Naive thymus-derived CD8-positive, alpha-beta T cell (primary cell): ENCODE results near the gene RPRD2. TPM values are rescaled to one million over a fixed set of nuclear protein-coding genes. Genes with fewer than 3 reads are reported as not detected.
A peak's percentile ranks its signal among the peaks of the same experiment; 100 is the strongest.

ENCODE experiments used
- ATAC-seq, 2 donors: fragments of 150-1000 bp; cut with Tn5 transposase in 1 of 2; sonication (Bioruptor Pico), chemical (Tn5 transposase) in 1 of 2; 1 replicate in 1 of 2; 2 replicates in 1 of 2; pipeline ENCODE4 v1.10.0; 2021; ENCODE audit warnings: mild to moderate bottlenecking in 2 of 2, moderate library complexity in 2 of 2
- POLR2A ChIA-PET: fragments of 350-600 bp; sonication (Branson Sonifier 250); formaldehyde crosslinking; loops from one replicate; lab custom pipeline; 2021; ENCODE audit warnings: antibody characterized with exemption; lab: Charles Lee
- DNase-seq, 10 donors: peaks; one replicate each; pipeline versions ENCODE4 v3.0.0 to v3.0.0-alpha.2; 2020 to 2022
- H3K27ac Mint-ChIP-seq, 10 donors: one replicate each; pipeline ENCODE4 v1.8.0; 2020 to 2022; ENCODE audit warnings: mild to moderate bottlenecking in 10 of 10, mixed read lengths in 10 of 10, moderate library complexity in 4 of 10, inconsistent platforms in 1 of 10
- H3K27me3 Mint-ChIP-seq, 5 donors: one replicate each; pipeline ENCODE4 v1.8.0; 2021 to 2022; ENCODE audit warnings: mixed read lengths in 5 of 5
- H3K36me3 Mint-ChIP-seq, 3 donors: one replicate each; pipeline ENCODE4 v1.8.0; 2020 to 2022; ENCODE audit warnings: mixed read lengths in 3 of 3, mild to moderate bottlenecking in 2 of 3, inconsistent platforms in 1 of 3
- H3K4me1 Mint-ChIP-seq, 4 donors: one replicate each; pipeline ENCODE4 v1.8.0; 2021 to 2022; ENCODE audit warnings: mixed read lengths in 4 of 4
- H3K4me3 Mint-ChIP-seq, 10 donors: one replicate each; pipeline ENCODE4 v1.8.0; 2020 to 2022; ENCODE audit warnings: mild to moderate bottlenecking in 10 of 10, mixed read lengths in 10 of 10, moderate library complexity in 6 of 10, inconsistent platforms in 1 of 10
- H3K9me3 Mint-ChIP-seq, 9 donors: one replicate each; pipeline ENCODE4 v1.8.0; 2020 to 2022; ENCODE audit warnings: mixed read lengths in 9 of 9, mild to moderate bottlenecking in 3 of 9, inconsistent platforms in 1 of 9, moderate library complexity in 1 of 9
- polyA plus RNA-seq, 3 donors: library from polyadenylated mRNA; unstranded; fragments of 300-500 nt; fragmentation: Illumina TruSeq; gene quantifications; one replicate each; pipeline ENCODE4 v1.2.3, GENCODE V29; 2021
- total RNA-seq, 8 experiments: library from RNA in 2 of 8; stranded (reverse) in 2 of 8; gene quantifications; one replicate each; pipeline ENCODE4 v1.2.3 and lab custom pipeline; 2021 to 2026

The RPRD2 gene
- total and polyA plus RNA-seq, 5 experiments from 2014 or later: 22.5 to 65.1 (median 40.5) TPM

DNA sequence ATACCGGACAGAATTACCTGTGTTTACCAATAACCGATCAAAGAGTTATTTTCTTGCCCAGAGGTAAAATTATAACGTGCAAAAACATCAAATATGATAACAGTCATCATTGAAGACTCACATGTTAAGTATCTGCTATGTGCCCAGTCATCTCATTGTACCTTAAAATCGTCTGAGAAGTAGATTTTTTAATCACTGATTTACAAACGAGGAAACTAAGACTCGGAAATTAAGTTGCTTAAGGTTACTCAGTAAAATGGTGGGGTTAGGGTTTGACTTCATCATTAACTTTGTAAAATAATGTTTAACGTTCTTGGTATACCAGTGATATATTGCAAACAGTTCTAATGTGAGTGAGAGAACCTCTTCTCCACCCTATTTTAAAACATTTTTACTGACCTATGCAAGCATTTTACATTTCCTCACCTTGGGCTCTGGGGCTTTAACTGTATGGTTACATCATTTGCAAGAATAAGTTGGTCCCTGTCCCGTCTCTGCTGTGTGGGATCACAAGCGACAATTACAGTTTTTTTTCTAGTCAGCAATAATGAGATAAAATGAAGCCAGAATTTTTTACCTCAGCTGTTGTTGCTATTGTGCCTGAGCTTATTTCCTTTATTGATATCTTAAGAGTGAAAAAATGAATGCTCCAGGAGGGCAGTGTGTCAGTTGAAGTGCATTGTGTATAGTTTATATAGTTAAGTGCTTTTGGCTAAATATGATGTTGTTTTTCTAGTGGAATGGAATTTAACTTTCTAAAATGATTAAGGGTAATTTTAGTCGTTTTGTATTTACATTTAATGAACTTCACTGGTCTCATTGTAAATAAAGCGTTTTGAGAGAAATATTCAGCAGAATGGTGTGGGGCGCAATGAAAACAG lies 2.7 kb downstream of the RPRD2 start:
- H3K36me3 Mint-ChIP-seq: peaks cover 0 to 9% (median 6%) of the 10 kb centered on the region in 3 donors
- POLR2A ChIA-PET: interaction anchor here (1.2 kb wide), 1 partner anchor 131 kb away, joined by 3 read pairs; the partner anchor contains the start of gene ANP32E
- peak overlapping the region; percentile 86 to 100 (median 98) for H3K4me3 Mint-ChIP-seq
- DNase-seq: no peak
- ATAC-seq: no peak
- H3K27ac Mint-ChIP-seq: peak overlapping the region; percentile 95 to 100 (median 98)
- peaks cover 22 to 56% (median 53%) of the 10 kb centered on the region in 4 donors for H3K4me1 Mint-ChIP-seq
- H3K9me3 Mint-ChIP-seq: no peaks in the 10 kb centered on the region
- no peaks in the 10 kb centered on the region for H3K27me3 Mint-ChIP-seq

DNA sequence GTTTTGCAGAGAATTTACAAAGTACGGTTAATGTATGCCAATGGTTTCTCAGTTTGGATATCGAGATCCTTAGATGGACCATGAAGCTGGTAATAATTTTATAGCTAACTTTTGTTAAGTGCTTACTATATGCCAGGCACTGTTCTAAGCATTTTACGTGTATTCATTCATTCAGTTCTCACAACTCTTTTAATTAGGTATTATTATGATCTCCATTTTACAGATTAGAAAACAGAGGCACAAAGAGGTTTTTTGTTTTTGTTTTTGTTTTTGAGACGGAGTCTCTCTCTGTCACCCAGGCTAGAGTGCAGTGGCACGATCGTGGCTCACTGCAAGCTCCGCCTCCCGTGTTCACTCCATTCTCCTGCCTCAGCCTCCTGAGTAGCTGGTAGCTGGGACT lies 7.2 kb downstream of the RPRD2 start:
- H3K27ac Mint-ChIP-seq: peak overlapping the region in 5 of 10 donors; percentile 0 to 70 (median 15)
- ATAC-seq: no peak
- DNase-seq: no peak
- peaks cover 0 to 13% (median 0%) of the 10 kb centered on the region in 3 donors for H3K36me3 Mint-ChIP-seq
- H3K27me3 Mint-ChIP-seq: no peaks in the 10 kb centered on the region
- peaks cover 35 to 84% (median 81%) of the 10 kb centered on the region in 4 donors for H3K4me1 Mint-ChIP-seq
- POLR2A ChIA-PET: interaction anchor here (0.9 to 1.6 kb wide), 2 partner anchors 10 to 14 kb away, joined by 4 to 5 read pairs; no protein-coding TSS in a partner anchor
- peak overlapping the region in 7 of 10 donors; percentile 26 to 65 (median 45) for H3K4me3 Mint-ChIP-seq
- H3K9me3 Mint-ChIP-seq: no peaks in the 10 kb centered on the region

DNA sequence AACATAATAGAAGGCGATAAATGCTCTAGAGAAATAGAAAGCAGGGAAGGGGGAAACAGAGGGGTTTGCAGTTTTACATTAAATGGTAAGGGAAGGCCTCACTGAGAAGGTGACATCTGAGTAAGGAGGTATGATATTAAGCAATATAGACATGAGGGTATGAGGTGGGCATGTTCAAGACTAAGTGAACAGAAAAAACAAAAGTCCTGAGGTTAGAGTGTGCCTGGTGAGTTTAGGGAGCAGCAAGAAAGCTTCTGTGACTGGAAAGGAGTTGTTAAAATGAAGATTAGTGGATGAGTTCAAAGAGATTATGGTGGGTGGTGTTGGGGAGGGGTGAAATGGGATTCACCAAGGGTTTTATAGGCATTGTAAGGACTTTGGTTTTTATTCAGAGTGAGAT lies 8.6 kb downstream of the RPRD2 start:
- H3K27me3 Mint-ChIP-seq: no peaks in the 10 kb centered on the region
- H3K27ac Mint-ChIP-seq: peak overlapping the region in 6 of 10 donors; percentile 1 to 69 (median 23)
- H3K9me3 Mint-ChIP-seq: no peaks in the 10 kb centered on the region
- DNase-seq: no peak
- peak overlapping the region in 9 of 10 donors; percentile 1 to 58 (median 41) for H3K4me3 Mint-ChIP-seq
- ATAC-seq: no peak
- POLR2A ChIA-PET: interaction anchor here (0.5 to 4.2 kb wide), 2 partner anchors 8 to 110 kb away, joined by 4 to 19 read pairs; partner anchors contain the start of gene RPRD2
- H3K36me3 Mint-ChIP-seq: peaks cover 0 to 15% (median 0%) of the 10 kb centered on the region in 3 donors
- H3K4me1 Mint-ChIP-seq: peaks cover 29 to 81% (median 77%) of the 10 kb centered on the region in 4 donors

DNA sequence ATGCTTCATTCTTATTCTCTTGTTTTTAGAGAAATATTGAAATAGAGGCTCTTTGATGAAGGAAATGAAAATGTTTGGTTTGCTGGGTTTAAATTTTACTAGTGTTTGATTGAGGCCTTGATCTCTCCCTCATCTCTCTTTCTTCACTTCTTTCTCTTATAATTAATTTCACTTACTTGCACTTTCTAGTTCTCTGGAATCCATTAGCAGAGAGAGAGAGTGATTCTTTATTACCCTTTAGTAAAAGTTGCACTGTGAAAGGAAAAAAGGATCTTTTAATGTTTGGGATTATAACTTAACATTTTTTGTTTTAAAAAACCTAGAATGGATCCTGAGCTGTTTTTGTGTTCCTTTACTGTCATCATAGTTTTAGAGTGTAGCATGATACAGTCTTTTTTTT lies 12.2 kb downstream of the RPRD2 start:
- no peaks in the 10 kb centered on the region for H3K9me3 Mint-ChIP-seq
- POLR2A ChIA-PET: interaction anchor here (0.6 to 4.2 kb wide), 2 partner anchors 12 to 161 kb away, joined by 3 to 19 read pairs; partner anchors contain the start of gene RPRD2
- ATAC-seq (no peak), DNase-seq (no peak)
- H3K4me1 Mint-ChIP-seq: peaks cover 26 to 78% (median 65%) of the 10 kb centered on the region in 4 donors
- no peak overlapping the region for H3K4me3 Mint-ChIP-seq
- H3K27ac Mint-ChIP-seq: peak overlapping the region in 5 of 10 donors; percentile 0 to 70 (median 14)
- peaks cover 0 to 15% (median 0%) of the 10 kb centered on the region in 3 donors for H3K36me3 Mint-ChIP-seq
- H3K27me3 Mint-ChIP-seq: no peaks in the 10 kb centered on the region

DNA sequence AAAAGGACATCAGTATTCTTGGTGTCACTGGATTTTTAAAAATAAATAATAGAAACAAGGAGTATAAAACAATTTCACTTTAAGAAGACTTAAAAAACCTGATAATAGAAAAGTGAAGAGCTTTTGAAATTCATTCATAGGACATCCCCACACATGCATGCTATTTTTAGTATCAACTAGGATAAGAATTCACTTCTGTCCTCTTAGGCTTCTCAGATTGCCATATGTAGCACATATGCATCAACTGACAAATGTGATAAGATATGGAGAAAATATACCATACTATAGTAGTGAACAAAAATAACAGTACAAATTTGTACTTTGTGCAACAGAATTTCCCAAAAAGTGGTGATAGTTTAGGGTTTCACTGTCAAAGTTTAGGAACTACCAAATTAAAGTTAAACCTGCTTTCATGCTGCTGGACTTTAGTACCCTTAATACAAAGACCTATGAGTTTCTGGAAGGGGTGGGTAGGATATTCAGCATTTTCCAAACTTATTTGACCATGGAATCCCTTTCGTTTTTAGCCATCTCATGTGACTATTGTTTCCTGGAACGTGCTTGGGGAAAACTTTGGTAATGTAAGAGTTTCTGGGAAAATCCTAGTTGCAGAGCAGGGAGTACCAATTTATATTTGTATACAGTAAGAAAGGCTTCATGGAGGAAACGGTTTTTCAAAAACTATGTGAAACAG lies 19.8 kb downstream of the RPRD2 start:
- peak overlapping the region in 3 of 10 donors; percentile 3 to 24 (median 12) for H3K27ac Mint-ChIP-seq
- POLR2A ChIA-PET: interaction anchor here (0.7 kb wide), 1 partner anchor 80 kb away, joined by 3 read pairs; no protein-coding TSS in a partner anchor
- DNase-seq (no peak), ATAC-seq (no peak)
- H3K27me3 Mint-ChIP-seq: no peaks in the 10 kb centered on the region
- no peaks in the 10 kb centered on the region for H3K9me3 Mint-ChIP-seq
- H3K4me3 Mint-ChIP-seq: peak overlapping the region in 1 of 10 donors; percentile 23
- H3K4me1 Mint-ChIP-seq: peaks cover 17 to 57% (median 53%) of the 10 kb centered on the region in 4 donors
- peaks cover 0 to 16% (median 3%) of the 10 kb centered on the region in 3 donors for H3K36me3 Mint-ChIP-seq

DNA sequence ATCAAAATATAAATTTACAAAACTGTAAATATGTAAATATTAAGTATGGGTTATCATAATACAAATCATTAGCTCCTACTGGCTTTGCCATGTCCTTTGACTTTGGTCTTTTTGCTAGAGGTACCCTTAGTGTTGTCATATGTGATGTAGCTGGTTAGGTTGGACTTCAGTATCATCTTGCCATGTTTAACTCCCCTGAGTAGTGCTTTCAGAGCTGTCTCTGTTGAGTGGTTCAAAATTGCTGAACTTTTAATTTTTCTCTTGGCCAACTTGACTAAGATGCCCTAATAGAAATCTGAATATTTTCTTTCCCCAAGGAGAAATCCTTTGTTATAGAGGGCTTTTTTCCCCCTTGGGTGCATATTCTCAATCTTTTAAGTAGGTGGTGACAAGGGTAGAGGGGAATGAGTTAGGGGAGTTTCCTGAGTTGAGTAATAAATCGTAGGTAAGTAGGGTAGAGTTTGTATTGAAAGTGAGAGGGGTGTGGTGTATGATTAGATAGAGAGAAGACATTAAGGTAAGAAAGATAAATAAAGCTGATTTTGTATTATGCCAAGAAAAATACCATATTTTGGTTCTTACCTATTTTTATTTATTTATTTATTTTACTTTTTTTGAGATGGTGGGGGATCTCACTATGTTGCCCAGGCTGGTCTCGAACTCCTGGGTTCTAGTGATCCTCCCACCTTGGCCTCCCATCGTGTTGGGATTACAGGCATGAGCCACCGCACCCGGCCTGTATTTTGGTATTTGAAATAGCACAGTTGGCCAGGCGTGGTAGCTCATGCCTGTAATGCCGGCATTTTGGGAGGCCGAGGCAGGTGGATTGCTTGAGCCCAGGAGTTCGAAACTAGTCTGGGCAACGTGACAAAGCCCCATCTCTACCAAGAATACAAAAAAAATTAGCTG lies 21.8 kb downstream of the RPRD2 start:
- peaks cover 0 to 22% (median 3%) of the 10 kb centered on the region in 3 donors for H3K36me3 Mint-ChIP-seq
- peak overlapping the region in 6 of 10 donors; percentile 2 to 30 (median 14) for H3K4me3 Mint-ChIP-seq
- H3K27ac Mint-ChIP-seq: peak overlapping the region in 7 of 10 donors; percentile 9 to 82 (median 43)
- POLR2A ChIA-PET: interaction anchor here (1.3 to 1.8 kb wide), 2 partner anchors 18 to 22 kb away, joined by 3 to 5 read pairs; partner anchors contain the start of gene RPRD2
- peaks cover 26 to 63% (median 57%) of the 10 kb centered on the region in 4 donors for H3K4me1 Mint-ChIP-seq
- ATAC-seq (no peak), DNase-seq (no peak)
- no peaks in the 10 kb centered on the region for H3K27me3 Mint-ChIP-seq
- H3K9me3 Mint-ChIP-seq: no peaks in the 10 kb centered on the region

DNA sequence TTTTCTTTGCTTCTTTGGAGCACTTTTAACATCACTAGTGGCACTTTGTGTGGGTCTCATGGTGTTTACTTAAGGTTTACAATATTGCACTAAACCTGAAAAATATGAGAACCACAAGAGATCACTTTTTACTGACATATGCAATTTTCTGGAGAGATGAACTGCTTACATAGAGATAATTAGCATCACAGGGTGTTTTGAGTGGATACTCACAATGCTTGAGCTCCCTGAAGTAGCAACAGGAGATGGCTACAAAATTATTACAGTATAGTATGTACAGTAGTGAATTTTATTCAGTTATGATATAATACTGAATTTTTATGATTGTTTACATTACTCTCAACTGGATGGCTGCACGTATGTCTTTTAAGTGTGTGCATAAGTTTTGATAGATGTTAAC lies 22.6 kb downstream of the RPRD2 start:
- POLR2A ChIA-PET: interaction anchor here (1.8 kb wide), 1 partner anchor 23 kb away, joined by 5 read pairs; the partner anchor contains the start of gene RPRD2
- no peaks in the 10 kb centered on the region for H3K27me3 Mint-ChIP-seq
- H3K9me3 Mint-ChIP-seq: no peaks in the 10 kb centered on the region
- peaks cover 26 to 60% (median 53%) of the 10 kb centered on the region in 4 donors for H3K4me1 Mint-ChIP-seq
- peak overlapping the region in 1 of 10 donors; percentile 22 for H3K4me3 Mint-ChIP-seq
- no peak for DNase-seq
- peaks cover 0 to 19% (median 3%) of the 10 kb centered on the region in 3 donors for H3K36me3 Mint-ChIP-seq
- peak overlapping the region in 3 of 10 donors; percentile 2 to 18 (median 17) for H3K27ac Mint-ChIP-seq
- no peak for ATAC-seq

DNA sequence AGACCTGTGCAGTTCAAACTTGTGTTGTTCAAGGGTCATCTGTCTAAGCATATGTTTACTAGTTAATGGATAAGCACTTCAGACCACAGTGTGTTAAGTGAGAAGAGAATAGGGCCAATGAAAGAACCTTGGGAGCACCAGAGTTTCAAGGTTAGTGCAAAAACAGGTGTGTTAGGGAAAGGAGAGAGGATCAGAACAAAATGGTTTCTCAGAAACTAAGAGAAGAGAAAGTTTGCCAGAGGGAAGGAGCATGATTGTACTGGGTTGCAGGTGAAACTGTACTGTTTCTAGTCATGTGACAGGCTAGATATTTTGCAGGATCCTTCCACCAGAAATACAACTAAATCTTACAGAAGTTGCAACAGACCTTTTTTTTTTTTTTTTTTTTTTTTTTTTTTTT lies 23.3 kb downstream of the RPRD2 start:
- peak overlapping the region in 8 of 10 donors; percentile 18 to 77 (median 56) for H3K27ac Mint-ChIP-seq
- peak overlapping the region in 5 of 10 donors; percentile 1 to 49 (median 14) for H3K4me3 Mint-ChIP-seq
- H3K27me3 Mint-ChIP-seq: no peaks in the 10 kb centered on the region
- no peaks in the 10 kb centered on the region for H3K9me3 Mint-ChIP-seq
- peaks cover 26 to 58% (median 52%) of the 10 kb centered on the region in 4 donors for H3K4me1 Mint-ChIP-seq
- peaks cover 0 to 19% (median 3%) of the 10 kb centered on the region in 3 donors for H3K36me3 Mint-ChIP-seq
- ATAC-seq (no peak), DNase-seq (no peak)
- POLR2A ChIA-PET: interaction anchor here (0.7 to 0.8 kb wide), 2 partner anchors 23 to 652 kb away, joined by 3 to 5 read pairs; no protein-coding TSS in a partner anchor

DNA sequence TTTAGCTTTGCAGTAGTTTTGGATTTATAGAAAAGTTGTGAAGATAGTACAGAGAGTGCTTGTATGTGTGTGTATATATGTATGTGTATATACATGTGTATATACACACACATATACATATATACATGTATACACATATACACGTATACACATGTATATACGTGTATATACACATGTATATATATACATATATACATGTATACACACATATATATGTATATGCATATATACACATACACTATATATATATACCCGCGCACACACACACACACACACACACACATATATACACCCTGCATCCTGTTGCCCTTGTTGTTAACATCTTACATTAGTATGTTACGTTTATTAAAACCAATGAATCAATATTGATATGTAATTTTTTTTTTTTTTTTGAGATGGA lies 24.3 kb downstream of the RPRD2 start:
- Mint-ChIP-seq H3K9me3 (no peaks in the 10 kb centered on the region), H3K36me3 (peaks cover 0 to 22% (median 3%) of the 10 kb centered on the region in 3 donors), H3K27me3 (no peaks in the 10 kb centered on the region), H3K4me3 (no peak overlapping the region), H3K4me1 (peaks cover 28 to 67% (median 59%) of the 10 kb centered on the region in 4 donors), H3K27ac (peak overlapping the region in 1 of 10 donors; percentile 53)
- ATAC-seq (no peak), DNase-seq (no peak)
- POLR2A ChIA-PET: interaction anchor here (0.8 kb wide), 1 partner anchor 24 kb away, joined by 3 read pairs; no protein-coding TSS in a partner anchor

DNA sequence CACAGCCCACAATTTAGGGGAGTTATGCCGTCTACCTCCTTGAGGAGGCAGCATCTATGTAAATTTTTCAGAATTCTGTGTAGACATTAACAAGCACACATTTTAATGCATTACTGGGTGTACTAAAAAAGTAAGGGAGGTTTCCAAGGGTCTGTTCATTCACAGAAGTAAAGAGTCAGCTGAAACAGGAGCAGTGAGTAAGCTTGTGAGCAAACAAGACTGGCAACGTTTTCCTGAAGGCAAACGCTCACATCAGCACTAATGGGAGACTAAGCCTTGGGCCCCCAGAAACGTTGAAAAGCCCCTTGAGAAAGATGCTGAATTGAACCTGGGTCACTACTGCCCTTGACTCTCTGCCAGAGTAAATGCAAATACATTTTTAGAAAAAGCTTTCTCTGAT lies 25.7 kb downstream of the RPRD2 start:
- ATAC-seq: no peak
- POLR2A ChIA-PET: no interaction called here
- peaks cover 26 to 64% (median 55%) of the 10 kb centered on the region in 4 donors for H3K4me1 Mint-ChIP-seq
- H3K27me3 Mint-ChIP-seq: no peaks in the 10 kb centered on the region
- DNase-seq: no peak
- H3K4me3 Mint-ChIP-seq: no peak overlapping the region
- peaks cover 0 to 27% (median 0%) of the 10 kb centered on the region in 3 donors for H3K36me3 Mint-ChIP-seq
- peak overlapping the region in 4 of 10 donors; percentile 2 to 48 (median 20) for H3K27ac Mint-ChIP-seq
- H3K9me3 Mint-ChIP-seq: no peaks in the 10 kb centered on the region

DNA sequence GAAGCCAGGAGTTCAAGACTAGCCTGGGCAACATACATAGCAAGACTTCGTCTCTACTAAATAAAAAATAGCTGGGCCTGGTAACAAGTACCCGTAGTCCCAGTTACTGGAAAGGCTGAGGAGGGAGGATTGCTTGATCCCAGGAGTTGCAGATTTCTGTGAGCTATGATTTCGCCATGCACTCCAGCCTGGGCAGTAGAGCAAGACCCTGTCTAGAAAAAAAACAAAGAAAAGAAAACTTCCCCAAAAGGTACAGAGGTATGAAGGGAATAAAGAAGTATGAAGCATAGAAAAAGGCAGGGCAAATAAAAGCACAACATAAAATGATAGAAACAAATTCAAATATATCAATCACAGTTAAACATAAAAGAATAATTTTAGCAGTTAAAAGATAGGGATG lies 28.7 kb downstream of the RPRD2 start:
- H3K27ac Mint-ChIP-seq: peak overlapping the region in 7 of 10 donors; percentile 14 to 83 (median 44)
- peaks cover 0 to 4% (median 0%) of the 10 kb centered on the region in 9 donors for H3K9me3 Mint-ChIP-seq
- H3K27me3 Mint-ChIP-seq: no peaks in the 10 kb centered on the region
- peaks cover 25 to 58% (median 46%) of the 10 kb centered on the region in 4 donors for H3K4me1 Mint-ChIP-seq
- DNase-seq (no peak), ATAC-seq (no peak)
- POLR2A ChIA-PET: no interaction called here
- H3K4me3 Mint-ChIP-seq: no peak overlapping the region
- H3K36me3 Mint-ChIP-seq: peaks cover 5 to 43% (median 14%) of the 10 kb centered on the region in 3 donors
